HCT116 (cell line): ENCODE measurements around the gene MAP3K9.

Experiments used
- CEBPB ChIP-seq: IDR thresholded peaks from 2 replicates; pipeline ENCODE4 v1.6.1; 2012; ENCODE audit warnings: low read depth
- CTCF ChIP-seq, 3 experiments: fragments of 200-600 bp in 1 of 3; sonication (generic) in 1 of 3; IDR thresholded peaks in 2 of 3; conservative IDR thresholded peaks in 1 of 3; 2 replicates each; pipeline ENCODE4 v1.5.1; 2012 to 2017; ENCODE audit warnings: low read depth in 2 of 3, low read length in 2 of 3, antibody characterized with exemption in 1 of 3, borderline replicate concordance in 1 of 3, control low read depth in 1 of 3, mild to moderate bottlenecking in 1 of 3, mixed read lengths in 1 of 3, mixed run types in 1 of 3, moderate library complexity in 1 of 3; ENCODE audit not compliant: insufficient read depth in 1 of 3
- EZH2 ChIP-seq: fragments of 200-600 bp; sonication (generic); IDR thresholded peaks from 2 replicates; pipeline ENCODE4 v1.6.1; 2017; ENCODE audit warnings: antibody characterized with exemption, mixed run types
- EZH2phosphoT487 ChIP-seq: fragments of 200-600 bp; IDR thresholded peaks from 2 replicates; pipeline ENCODE4 v1.6.1; 2018; ENCODE audit warnings: antibody characterized with exemption, borderline replicate concordance
- POLR2A ChIP-seq: IDR thresholded peaks from 2 replicates; pipeline ENCODE4 v1.7.0; 2011; ENCODE audit warnings: borderline replicate concordance; ENCODE audit not compliant: insufficient read depth, insufficient read length; ENCODE audit errors: extremely low read depth
- POLR2AphosphoS5 ChIP-seq: IDR thresholded peaks from 2 replicates; pipeline ENCODE4 v1.6.1; 2011; ENCODE audit warnings: mild to moderate bottlenecking, low read depth, low read length, moderate library complexity
- REST ChIP-seq: IDR thresholded peaks from 2 replicates; pipeline ENCODE4 v1.6.1; 2012; ENCODE audit warnings: low read depth
- TCF7L2 ChIP-seq: IDR thresholded peaks from 2 replicates; pipeline ENCODE4 v1.7.0; 2011; ENCODE audit warnings: borderline replicate concordance, inconsistent platforms; ENCODE audit not compliant: insufficient read depth, insufficient read length; ENCODE audit errors: extremely low read depth
- ZNF274 ChIP-seq: fragments of 200-500 bp; sonication (Bioruptor generic); IDR thresholded peaks from 2 replicates; pipeline ENCODE4 v1.6.1; 2014; ENCODE audit warnings: mild to moderate bottlenecking, low read depth, low read length, inconsistent platforms
- TF ChIP-seq, protein P1 (sequence below): IDR thresholded peaks from 2 replicates; pipeline ENCODE4 v1.6.1; 2012

DNA sequence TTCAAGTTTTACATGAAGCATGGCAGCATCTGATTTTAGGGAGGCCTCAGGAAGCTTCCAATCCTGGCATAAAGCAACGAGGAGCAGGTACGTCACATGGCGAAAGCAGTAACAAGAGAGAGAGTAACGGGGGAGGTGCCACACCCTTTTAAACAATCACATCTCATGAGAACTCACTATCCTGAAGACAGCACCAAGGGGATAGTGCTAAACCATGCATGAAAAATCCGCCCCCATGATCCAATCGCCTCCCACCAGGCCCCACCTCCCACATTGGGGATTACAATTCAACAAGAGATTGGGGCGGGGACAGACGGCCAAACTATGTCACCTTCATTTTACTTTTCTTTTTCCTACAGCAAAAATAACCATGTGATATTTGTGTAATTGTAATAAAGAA, 7.2 kb upstream of the MAP3K9 start:
- TF ChIP-seq, protein P1, sequence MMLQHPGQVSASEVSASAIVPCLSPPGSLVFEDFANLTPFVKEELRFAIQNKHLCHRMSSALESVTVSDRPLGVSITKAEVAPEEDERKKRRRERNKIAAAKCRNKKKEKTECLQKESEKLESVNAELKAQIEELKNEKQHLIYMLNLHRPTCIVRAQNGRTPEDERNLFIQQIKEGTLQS: no peak
- TF ChIP-seq CTCF (IDR thresholded peaks at IDR 0.05 in 2 of 3, conservative IDR thresholded peaks at IDR 0.05 in 1 of 3; ENCODE audit: borderline replicate concordance in 1 of 3, insufficient read depth in 1 of 3, low read depth in 2 of 3, low read length in 2 of 3): no peak
- no peak for TF ChIP-seq POLR2A
- no peak for TF ChIP-seq REST
- TF ChIP-seq ZNF274: no peak
- no peak for TF ChIP-seq POLR2AphosphoS5
- no peak for TF ChIP-seq EZH2phosphoT487
- no peak for TF ChIP-seq CEBPB
- no peak for TF ChIP-seq TCF7L2
- TF ChIP-seq EZH2: no peak
